HG02885 (cell line): ENCODE data around the gene NMRK2.
"Not testable (repeated sequence)": the region's sequence is repeated elsewhere in the genome, so short reads cannot be mapped to it uniquely, and the experiment has no call there.

Experiments used
- ATAC-seq: cut with Tn5 transposase; IDR thresholded peaks from one replicate; pipeline ENCODE4 v1.9.1; 2021; ENCODE audit warnings: mild to moderate bottlenecking; ENCODE audit not compliant: unreplicated experiment, poor library complexity

The NMRK2 gene, protein sequence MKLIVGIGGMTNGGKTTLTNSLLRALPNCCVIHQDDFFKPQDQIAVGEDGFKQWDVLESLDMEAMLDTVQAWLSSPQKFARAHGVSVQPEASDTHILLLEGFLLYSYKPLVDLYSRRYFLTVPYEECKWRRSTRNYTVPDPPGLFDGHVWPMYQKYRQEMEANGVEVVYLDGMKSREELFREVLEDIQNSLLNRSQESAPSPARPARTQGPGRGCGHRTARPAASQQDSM

GRCh38 chr19:3932931-3933810, at the start of gene NMRK2:
Gene NMRK2, plus strand, starts transcription at chr19:3933069. Its CDS starts 603 bp downstream, at chr19:3933672.
- ATAC-seq: no peak

- no peak for ATAC-seq
Observed at GRCh38 chr19:3890591-3890990, 42.3 kb upstream of the NMRK2 start.

- ATAC-seq: no peak
Observed at GRCh38 chr19:3893509-3894179, 39.2 kb upstream of the NMRK2 start.

- not testable (repeated sequence) for ATAC-seq
Observed at GRCh38 chr19:3894959-3895358, 37.9 kb upstream of the NMRK2 start.

DNA sequence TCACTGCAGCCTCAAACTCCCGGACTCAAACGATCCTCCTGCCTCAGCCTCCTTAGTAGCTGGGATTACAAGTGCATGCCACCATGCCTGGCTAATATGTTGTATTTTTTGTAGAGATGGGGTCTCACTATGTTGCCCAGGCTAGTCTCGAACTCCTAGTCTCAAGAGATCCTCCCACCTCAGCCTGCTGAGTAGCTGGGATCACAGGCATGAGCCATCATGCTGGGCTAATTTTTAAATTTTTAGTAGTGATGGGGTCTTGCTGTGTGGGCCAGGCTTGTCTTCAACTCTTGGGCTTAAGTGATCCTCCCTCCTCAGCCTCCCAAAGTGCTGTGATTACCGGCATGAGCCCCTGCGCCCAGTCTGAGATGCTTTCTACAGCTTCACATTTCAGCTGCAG, 37.1 kb upstream of the NMRK2 start:
- ATAC-seq: no peak

- ATAC-seq: no peak
Observed at GRCh38 chr19:3897936-3898335, 34.9 kb upstream of the NMRK2 start.

GRCh38 chr19:3898426-3898825, 34.4 kb upstream of the NMRK2 start:
- ATAC-seq: no peak

DNA sequence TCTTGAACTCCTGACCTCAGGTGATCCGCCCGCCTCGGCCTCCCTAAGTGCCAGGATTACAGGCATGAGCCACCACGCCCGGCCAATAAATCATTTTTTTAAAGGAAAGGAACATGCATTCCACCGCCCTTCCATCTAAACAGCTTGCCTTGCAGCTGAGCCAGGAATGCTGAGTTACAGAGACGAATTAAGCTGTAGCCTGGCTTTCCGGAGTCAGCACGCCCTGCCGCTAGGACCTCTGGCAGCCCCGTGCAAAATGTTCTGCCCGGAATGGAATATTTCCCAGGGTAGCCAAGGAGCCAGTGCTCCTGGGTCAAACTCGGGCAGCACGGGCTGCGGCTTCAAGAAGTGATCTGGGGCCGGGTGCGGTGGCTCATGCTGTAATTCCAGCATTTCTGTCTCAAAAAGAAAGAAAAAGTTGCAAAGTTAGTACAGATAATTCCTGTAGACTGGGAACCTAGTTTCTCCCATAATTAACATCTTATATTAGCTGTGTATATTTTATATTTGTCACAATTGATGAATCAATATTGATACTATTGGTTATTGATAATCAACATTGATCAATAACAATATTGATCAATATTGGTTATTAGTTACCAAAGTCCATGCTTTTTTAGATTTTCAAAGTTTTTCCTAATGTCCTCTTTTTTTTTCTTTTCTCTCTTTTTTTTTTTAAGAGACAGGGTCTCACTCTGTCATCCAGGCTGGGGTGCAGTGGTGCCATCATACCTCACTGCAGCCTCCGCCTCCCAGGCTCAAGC, 33.2 kb upstream of the NMRK2 start:
- ATAC-seq: no peak

DNA sequence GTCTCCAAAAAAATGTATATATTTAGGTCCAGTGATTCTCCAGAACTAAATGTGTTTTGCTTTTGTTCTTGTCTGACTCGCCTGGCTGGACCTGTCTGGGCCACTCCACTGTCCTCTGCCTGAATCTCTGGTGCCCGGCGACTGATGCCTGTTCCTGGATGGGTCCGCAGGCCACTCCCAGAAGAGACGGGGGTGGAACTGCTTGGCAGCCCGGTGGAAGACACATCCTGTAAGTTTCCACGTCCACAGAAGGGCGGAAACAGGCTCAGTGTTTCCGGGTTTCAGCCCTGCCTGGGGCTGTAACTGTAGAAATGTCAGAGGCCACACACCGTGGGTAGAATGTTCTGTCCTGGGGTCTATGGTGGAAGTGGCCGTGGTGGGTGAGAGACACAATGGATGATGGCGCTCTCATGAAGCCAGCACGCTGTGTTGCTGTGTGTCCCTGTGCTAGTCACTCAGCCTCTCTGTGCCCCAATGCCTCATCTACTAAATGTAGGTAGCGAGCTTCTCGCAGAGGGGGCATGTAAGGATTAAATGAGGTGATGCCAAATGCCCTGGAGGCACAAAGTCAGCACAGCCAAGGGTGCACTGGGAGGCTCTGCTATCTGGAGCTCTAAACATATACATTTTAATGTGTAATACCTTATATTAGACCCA, 30.4 kb upstream of the NMRK2 start:
- ATAC-seq: no peak

GRCh38 chr19:3904233-3904632, 28.6 kb upstream of the NMRK2 start:
- no peak for ATAC-seq

- ATAC-seq: no peak
Observed at GRCh38 chr19:3907626-3908265, 25.1 kb upstream of the NMRK2 start.

DNA sequence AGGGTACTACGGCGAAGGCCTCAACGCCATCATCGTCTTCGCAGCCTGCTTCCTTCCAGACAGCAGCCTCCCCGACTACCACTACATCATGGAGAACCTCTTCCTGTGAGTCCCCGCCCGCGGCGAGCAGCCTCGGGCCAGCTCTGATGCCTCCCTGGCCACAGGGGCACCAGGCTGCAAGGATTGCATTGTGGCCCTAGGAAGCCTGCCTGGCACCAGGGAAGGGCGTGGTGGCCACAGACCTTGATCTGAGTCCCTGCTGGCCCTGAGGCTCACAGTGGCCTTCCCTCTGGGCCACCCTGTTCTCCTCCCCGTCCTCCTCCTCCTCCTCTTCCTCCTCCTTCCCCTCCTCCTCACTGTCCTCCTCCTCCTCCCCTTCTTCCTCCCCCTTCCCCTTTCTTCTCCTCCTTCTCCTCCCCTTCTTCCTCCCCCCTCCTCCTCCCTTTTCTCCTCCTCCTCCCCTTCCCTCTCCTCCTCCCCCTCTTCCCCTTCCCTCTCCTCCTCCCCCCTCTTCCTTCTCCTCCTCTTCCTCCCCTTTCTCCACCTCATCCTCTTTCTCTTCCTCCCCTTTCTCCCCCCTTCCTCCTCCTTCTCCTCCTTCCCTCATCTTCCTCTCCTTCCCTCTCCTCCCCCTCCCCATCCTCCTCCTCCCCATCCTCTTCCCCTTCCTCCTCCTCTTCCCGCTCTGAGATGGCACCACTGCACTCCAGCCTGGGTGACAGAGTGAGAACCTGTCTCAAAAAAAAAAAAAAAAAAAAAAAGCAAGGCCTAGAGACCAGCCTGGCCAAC, 24.4 kb upstream of the NMRK2 start:
- ATAC-seq: no peak

- no peak for ATAC-seq
Observed at GRCh38 chr19:3910105-3910504, 22.8 kb upstream of the NMRK2 start.

DNA sequence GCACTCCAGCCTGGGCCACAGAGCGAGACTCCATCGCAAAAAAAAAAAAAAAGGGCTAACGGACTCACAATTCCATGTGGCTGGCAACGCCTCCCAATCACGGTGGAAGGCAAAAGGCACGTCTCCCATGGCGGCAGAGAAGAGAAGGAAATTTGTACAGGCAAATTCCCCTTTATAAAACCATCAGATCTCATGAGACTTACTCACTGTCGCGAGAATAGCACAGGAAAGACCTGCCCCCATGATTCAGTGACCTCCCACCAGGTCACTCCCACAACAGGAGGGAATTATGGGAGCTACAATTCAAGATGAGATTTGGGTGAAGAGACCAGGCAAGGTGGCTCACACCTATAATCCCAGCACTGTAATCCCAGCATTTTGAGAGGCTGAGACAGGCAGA, 18.7 kb upstream of the NMRK2 start:
- ATAC-seq: no peak

- no peak for ATAC-seq
Observed at GRCh38 chr19:3916033-3916432, 16.8 kb upstream of the NMRK2 start.

- ATAC-seq: no peak
Observed at GRCh38 chr19:3919793-3920192, 13.1 kb upstream of the NMRK2 start.

DNA sequence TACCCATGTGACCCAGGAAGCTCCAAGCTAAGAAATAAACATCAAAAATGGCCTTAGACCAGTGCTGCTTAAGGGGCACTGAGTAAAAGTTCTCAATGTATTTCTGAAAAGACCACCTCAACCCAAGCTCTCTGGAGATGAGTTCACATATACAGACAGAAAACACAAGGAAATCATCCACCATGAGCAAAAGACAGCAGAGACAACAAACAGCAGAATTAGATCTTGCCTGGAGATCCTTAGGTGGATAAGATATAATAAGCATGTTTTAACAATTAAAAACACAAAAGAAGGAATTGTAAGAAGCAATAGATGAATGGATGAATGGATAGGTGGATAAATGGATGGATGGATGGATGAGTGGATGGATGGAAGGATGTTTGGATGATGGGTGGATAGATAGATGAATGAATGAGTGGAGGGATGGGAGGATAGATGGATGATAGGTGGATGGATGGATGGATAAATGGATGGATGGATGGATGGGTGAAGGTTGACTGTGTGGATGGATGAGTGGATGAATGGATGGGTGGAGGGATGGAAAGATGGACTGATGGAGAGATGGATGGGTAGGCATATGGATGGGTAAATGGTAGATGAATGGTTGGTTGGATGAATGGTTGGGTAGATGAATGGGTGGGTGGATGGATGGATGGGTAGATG, 9.6 kb upstream of the NMRK2 start:
- ATAC-seq: no peak

GRCh38 chr19:3923912-3924311, 9.0 kb upstream of the NMRK2 start:
- no peak for ATAC-seq
